ENCODE measurements around the gene GALNT12.

The GALNT12 gene

DNA sequence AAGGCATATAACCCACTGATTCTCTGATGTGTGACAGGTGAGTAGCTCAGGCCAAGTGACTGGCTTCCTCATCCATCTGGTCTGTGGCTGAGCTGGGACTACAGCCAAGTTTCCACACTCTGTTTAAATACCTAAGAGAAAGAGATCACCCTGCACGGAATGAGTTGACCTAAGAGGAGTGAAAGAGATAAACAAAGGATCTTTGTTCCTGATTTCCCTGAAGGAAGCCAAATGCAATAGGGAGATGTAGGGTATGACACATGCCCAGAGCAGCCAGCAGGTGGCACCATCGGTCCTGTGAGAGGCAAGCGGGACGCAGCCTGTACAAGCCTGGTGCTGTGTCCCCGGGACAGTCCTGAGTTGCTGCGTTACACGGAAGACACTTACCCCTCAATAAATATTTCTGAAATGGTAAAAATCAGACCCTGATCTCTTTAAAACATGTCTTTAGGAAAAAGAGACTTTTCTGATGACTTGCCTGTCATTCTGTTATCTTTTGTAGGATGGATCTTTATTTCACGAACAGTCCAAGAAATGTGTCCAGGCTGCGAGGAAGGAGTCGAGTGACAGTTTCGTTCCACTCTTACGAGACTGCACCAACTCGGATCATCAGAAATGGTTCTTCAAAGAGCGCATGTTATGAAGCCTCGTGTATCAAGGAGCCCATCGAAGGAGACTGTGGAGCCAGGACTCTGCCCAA lies 41.1 kb downstream of the GALNT12 start:
- DNase-seq (ENCODE audit: low spot score), result peak; percentile 88
- TF ChIP-seq, protein P1, sequence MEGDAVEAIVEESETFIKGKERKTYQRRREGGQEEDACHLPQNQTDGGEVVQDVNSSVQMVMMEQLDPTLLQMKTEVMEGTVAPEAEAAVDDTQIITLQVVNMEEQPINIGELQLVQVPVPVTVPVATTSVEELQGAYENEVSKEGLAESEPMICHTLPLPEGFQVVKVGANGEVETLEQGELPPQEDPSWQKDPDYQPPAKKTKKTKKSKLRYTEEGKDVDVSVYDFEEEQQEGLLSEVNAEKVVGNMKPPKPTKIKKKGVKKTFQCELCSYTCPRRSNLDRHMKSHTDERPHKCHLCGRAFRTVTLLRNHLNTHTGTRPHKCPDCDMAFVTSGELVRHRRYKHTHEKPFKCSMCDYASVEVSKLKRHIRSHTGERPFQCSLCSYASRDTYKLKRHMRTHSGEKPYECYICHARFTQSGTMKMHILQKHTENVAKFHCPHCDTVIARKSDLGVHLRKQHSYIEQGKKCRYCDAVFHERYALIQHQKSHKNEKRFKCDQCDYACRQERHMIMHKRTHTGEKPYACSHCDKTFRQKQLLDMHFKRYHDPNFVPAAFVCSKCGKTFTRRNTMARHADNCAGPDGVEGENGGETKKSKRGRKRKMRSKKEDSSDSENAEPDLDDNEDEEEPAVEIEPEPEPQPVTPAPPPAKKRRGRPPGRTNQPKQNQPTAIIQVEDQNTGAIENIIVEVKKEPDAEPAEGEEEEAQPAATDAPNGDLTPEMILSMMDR (IDR thresholded peaks at IDR 0.05), result peak; percentile 81
- Histone ChIP-seq H3K4me3 (peak overlapping the region; percentile 67), H3K27ac (peak overlapping the region in 1 of 2 donors; percentile 35)

DNA sequence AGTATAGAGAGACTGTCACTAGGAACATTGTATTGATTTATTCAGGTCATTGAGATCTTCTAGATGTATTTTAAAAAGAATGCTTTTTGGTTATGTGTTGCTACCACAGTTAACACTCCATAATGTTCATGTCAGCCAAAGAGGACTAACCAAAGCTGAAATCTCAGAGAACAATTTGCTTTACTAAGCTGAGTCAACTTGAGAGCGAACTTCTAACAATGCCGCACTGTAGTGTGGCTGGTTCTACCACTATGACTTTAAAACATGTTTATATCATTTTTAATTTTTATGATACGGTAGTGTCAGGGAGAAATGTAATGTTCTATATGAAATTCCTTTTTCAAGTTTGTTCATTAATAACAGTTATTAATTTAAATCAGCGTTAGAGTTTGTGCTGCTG lies 42.1 kb downstream of the GALNT12 start:
- TF ChIP-seq, protein P1 (IDR thresholded peaks at IDR 0.05), result no peak
- no peak for DNase-seq (ENCODE audit: low spot score)
- no peak overlapping the region for H3K4me3 ChIP-seq
- no peak overlapping the region for H3K27ac ChIP-seq

DNA sequence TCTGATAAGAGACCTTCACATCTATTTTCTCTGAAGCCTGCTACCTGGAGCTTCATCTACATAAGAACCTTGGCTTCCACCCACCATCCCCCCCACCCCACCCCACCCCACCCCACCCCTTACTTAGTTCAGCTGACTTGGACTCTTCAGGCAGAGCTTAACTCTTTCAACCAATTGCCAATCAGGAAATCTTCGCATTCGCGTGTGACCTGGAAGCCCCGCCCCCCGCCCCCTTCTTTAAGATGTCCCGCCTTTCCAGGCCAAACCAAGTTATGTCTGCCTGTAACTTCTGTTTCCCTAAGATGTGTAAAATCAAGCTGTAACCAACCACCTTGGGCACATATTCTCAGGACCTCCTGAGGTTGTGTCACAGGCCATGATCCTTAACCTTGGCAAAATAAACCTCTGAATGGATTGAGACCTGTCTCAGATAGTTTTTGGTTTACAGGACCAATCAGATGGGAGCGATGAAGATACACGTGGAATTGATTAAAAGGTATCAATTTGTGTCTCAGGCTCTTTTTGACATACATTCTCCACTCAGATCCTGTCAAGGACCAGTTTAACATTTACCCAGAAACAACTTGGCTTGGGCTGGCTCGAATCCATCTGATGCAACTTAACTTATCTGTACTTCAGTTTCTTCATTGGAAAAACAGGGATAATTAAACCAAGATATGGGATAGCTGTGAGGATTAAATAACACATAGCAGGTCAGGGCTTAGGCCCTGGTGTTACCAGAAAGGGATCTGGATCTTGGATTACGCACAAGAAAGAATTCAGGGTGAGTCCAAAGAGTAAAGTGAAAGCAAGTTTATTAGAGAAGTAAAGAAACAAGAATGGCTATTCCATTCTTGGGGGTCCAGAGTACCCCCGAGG lies 43.6 kb downstream of the GALNT12 start:
- Histone ChIP-seq H3K27ac (no peak overlapping the region), H3K4me3 (no peak overlapping the region)
- TF ChIP-seq, protein P1 (IDR thresholded peaks at IDR 0.05), result no peak
- DNase-seq (ENCODE audit: low spot score), result no peak

DNA sequence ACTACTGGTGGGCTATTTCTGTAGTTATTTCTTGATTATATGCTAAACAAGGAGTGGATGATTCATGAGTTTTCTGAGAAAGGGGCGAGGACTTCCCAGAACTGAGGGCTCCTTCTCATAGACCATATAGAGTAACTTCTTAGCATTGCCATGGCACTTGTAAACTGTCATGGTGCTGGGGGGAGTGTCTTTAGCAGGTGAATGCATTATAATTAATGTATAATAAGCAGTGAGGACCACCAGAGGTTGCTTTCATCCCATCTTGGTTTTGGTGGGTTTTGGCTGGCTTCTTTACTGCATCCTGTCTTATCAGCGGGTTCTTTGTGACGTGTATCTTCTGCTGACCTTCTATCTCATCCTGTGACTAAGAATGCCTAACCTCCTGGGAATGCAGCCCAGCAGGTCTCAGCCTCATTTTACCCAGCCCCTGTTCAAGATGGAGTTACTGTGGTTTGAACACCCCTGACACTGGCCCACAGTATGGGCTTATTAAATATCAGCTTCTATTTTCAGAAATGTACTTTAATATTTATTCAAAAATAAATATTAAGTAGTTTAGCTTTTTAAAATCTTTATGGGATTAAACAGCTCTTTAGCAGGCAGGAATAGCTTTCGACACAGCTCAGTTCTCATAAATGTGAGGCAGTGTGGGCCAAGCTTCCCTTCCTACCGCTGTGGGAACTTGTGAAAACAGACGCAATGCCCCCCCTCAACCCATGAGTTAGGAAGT lies 44.4 kb downstream of the GALNT12 start:
- TF ChIP-seq, protein P1 (IDR thresholded peaks at IDR 0.05), result no peak
- Histone ChIP-seq H3K4me3 (no peak overlapping the region), H3K27ac (no peak overlapping the region)
- no peak for DNase-seq (ENCODE audit: low spot score)

- TF ChIP-seq, protein P1 (IDR thresholded peaks at IDR 0.05), result no peak
Observed at GRCh38 chr9:98852460-98852734, 44.9 kb downstream of the GALNT12 start.

DNA sequence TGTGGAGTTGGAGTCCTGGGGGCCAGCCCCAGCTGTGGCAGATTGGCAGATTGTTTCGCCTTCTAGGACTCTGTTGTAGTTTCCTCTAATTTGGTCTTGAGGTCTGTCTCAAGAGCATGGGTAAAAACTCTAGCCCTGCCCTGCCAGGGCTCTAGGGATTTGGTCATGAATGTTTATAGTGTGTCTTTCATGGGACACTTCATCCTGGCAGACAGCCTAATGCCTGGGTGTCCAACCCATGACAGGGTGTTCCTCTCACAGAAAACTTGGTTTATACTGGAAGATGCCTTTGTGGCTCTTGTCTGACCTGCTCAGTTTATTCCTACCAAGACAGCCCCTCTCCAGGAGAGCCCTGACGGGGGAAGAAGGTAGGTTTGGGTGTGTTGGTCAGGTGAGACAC lies 45.5 kb downstream of the GALNT12 start:
- TF ChIP-seq, protein P1 (IDR thresholded peaks at IDR 0.05), result no peak
- Histone ChIP-seq H3K4me3 (no peak overlapping the region), H3K27ac (no peak overlapping the region)
- DNase-seq (ENCODE audit: low spot score), result no peak

More at GRCh38 chr9:98852460-98852734, 44.9 kb downstream of the GALNT12 start:
- no peak for DNase-seq (ENCODE audit: low spot score)
- Histone ChIP-seq H3K27ac (no peak overlapping the region), H3K4me3 (no peak overlapping the region)

All from coronary artery (tissue), 2 donors.